Stomach (tissue), 9 donors: ENCODE results near the gene HNF1B. TPM values are rescaled to one million over a fixed set of nuclear protein-coding genes. Genes with fewer than 3 reads are reported as not detected.
A peak's percentile ranks its signal among the peaks of the same experiment; 100 is the strongest.

Source experiments
- DNase-seq, 2 donors: peaks; one replicate each; pipeline versions ENCODE4 v3.0.0 to v3.0.0-alpha.2; 2013 to 2019
- H3K27ac ChIP-seq, 5 donors: fragments of 200-600 bp in 4 of 5; sonication (generic) in 4 of 5; one replicate each; pipeline ENCODE4 v1.5.1; 2013 to 2019; ENCODE audit warnings: mild to moderate bottlenecking in 1 of 5, moderate library complexity in 1 of 5
- H3K27me3 ChIP-seq, 3 donors: fragments of 200-600 bp; sonication (generic); one replicate each; pipeline ENCODE4 v1.5.1; 2017 to 2019; ENCODE audit warnings: mixed run types in 1 of 3
- H3K36me3 ChIP-seq, 4 donors: fragments of 200-600 bp; sonication (generic); 1 replicate in 3 of 4; 2 replicates in 1 of 4; pipeline ENCODE4 v1.5.1; 2016 to 2019
- H3K4me1 ChIP-seq, 4 donors: fragments of 200-600 bp; sonication (generic); one replicate each; pipeline ENCODE4 v1.5.1; 2016 to 2019
- H3K4me3 ChIP-seq, 4 donors: fragments of 200-600 bp; sonication (generic) in 3 of 4; one replicate each; pipeline ENCODE4 v1.5.1; 2016 to 2019; ENCODE audit warnings: mild to moderate bottlenecking in 1 of 4
- H3K9me3 ChIP-seq, 4 donors: fragments of 200-600 bp; sonication (generic); one replicate each; pipeline ENCODE4 v1.5.1; 2016 to 2019
- EP300 ChIP-seq: sonication (generic); formaldehyde crosslinking; IDR thresholded peaks from one replicate; pipeline ENCODE4 v1.6.1; 2017; ENCODE audit warnings: antibody characterized with exemption
- POLR2A ChIP-seq, 4 donors: fragments of 450-650 bp; IDR thresholded peaks; one replicate each; pipeline ENCODE4 v1.6.1; 2016; ENCODE audit warnings: antibody characterized with exemption in 4 of 4, control low read depth in 2 of 4, mild to moderate bottlenecking in 1 of 4, moderate library complexity in 1 of 4
- POLR2AphosphoS5 ChIP-seq, 3 donors: sonication (generic); formaldehyde crosslinking; IDR thresholded peaks; one replicate each; pipeline ENCODE4 v1.6.1; 2016; ENCODE audit warnings: antibody characterized with exemption in 3 of 3
- WGBS, 5 donors: extraction: QIAGEN DNeasy Blood & Tissue Kit in 3 of 5; methylation state at CpG; one replicate each; pipeline versions ENCODE4 v1.1.5 to v1.1.7; 2013 to 2018; 5-methylcytosine and 5-hydroxymethylcytosine counted together
- intact Hi-C: fragments of 100-400 bp; cut with DNase I; formaldehyde crosslinking; loops from one replicate; pipeline ENCODE4 v1.15.1; 2023; ENCODE audit warnings: low total_unique reads
- polyA plus RNA-seq, 3 donors: library from polyadenylated mRNA; stranded (reverse); fragments of 200-250 nt; gene quantifications; one replicate each; pipeline ENCODE4 v1.2.3, GENCODE V29; 2013
- total RNA-seq, 5 donors: library from RNA; depleted of rRNA; stranded (reverse); fragments of >200 nt; gene quantifications; one replicate each; pipeline versions ENCODE4 v1.1.0 to v1.2.3, GENCODE V29; 2014 to 2016
- TF ChIP-seq, protein P1 (sequence below), 7 experiments: fragments of 450-650 bp in 4 of 7; fragments of 200-600 bp in 3 of 7; sonication (generic) in 3 of 7; IDR thresholded peaks; one replicate each; pipeline ENCODE4 v1.5.1; 2016 to 2019; ENCODE audit warnings: antibody characterized with exemption in 7 of 7, control low read depth in 2 of 7, mild to moderate bottlenecking in 1 of 7
- donor health status: healthy with polysubstance abuse.
- donor health status: Bipolar disorder and iron deficiency.
- donor health status: healthy.

Gene HNF1B
- total and polyA plus RNA-seq, 8 donors: 0.58 to 19.2 (median 7.0) TPM

DNA sequence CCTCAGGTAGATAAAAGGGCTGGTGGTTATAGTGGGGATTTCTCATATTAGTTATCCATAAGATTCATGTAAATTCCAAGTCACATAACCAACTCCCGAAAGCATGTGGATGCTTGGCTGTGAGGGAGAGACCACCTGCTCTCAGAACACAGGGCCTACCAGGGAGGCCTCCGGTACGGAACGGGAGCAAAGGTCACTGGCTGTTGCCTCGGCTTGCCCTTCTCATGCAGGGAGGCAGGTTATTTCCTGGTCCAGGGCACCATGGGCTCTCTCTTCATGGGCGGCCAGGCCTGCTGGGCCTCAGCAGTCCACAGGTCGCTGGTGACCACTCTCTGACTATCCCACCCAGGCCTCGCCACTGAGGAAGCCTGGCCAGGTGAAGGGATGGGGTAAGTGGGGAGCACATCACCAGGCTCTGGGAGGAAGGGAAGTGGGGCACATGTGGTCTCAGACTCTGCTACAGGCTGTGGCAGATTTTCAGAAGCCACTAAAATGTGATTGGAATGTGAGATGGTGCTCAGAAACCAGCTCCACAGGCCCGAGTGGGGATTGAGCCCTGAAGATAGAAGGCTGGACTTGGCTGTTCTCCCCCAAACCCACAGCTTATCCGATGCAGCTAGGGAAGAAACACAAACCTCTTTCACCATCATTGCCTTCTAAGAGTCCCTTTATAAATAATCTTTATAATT lies 45.4 kb downstream of the HNF1B start:
- Histone ChIP-seq H3K4me1 (peaks cover 0 to 10% (median 3%) of the 10 kb centered on the region in 4 donors), H3K27me3 (peaks cover 0 to 21% (median 0%) of the 10 kb centered on the region in 3 donors), H3K36me3 (peaks cover 0 to 36% (median 24%) of the 10 kb centered on the region in 4 donors), H3K4me3 (no peak overlapping the region), H3K9me3 (no peaks in the 10 kb centered on the region), H3K27ac (peak overlapping the region in 1 of 5 donors; percentile 20)
- no peak for DNase-seq
- intact Hi-C loops: no loop called here
- WGBS, 5 donors: 55 to 74% (median 65%) methylated on average over 10 of the region's 10 CpGs
- TF ChIP-seq, protein P1, sequence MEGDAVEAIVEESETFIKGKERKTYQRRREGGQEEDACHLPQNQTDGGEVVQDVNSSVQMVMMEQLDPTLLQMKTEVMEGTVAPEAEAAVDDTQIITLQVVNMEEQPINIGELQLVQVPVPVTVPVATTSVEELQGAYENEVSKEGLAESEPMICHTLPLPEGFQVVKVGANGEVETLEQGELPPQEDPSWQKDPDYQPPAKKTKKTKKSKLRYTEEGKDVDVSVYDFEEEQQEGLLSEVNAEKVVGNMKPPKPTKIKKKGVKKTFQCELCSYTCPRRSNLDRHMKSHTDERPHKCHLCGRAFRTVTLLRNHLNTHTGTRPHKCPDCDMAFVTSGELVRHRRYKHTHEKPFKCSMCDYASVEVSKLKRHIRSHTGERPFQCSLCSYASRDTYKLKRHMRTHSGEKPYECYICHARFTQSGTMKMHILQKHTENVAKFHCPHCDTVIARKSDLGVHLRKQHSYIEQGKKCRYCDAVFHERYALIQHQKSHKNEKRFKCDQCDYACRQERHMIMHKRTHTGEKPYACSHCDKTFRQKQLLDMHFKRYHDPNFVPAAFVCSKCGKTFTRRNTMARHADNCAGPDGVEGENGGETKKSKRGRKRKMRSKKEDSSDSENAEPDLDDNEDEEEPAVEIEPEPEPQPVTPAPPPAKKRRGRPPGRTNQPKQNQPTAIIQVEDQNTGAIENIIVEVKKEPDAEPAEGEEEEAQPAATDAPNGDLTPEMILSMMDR (IDR thresholded peaks at IDR 0.05): no peak
- TF ChIP-seq EP300: no peak
- no peak for TF ChIP-seq POLR2A (IDR thresholded peaks at IDR 0.05)
- no peak for TF ChIP-seq POLR2AphosphoS5 (IDR thresholded peaks at IDR 0.05)

DNA sequence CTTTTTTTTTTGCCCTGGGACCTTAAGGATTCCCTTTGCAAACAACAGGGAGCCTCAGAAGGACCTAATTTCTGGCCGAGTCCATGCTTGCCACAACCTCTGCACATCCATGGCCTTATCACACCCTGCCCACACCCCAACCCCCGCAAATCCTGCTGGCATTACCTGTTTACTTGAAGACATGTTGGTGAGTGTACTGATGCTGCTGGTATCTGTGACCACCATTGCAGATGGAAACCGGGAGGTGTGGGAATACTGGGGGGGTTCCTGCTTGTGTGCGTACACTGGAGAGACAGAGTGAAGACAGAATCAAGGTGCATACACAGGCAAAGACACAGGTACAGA lies 46.0 kb downstream of the HNF1B start:
- no peak overlapping the region for H3K4me3 ChIP-seq
- no peak for TF ChIP-seq POLR2AphosphoS5 (IDR thresholded peaks at IDR 0.05)
- no peak for TF ChIP-seq POLR2A (IDR thresholded peaks at IDR 0.05)
- TF ChIP-seq EP300: no peak
- TF ChIP-seq, protein P1 (IDR thresholded peaks at IDR 0.05): no peak
- no peak overlapping the region for H3K27ac ChIP-seq
- peaks cover 0 to 10% (median 3%) of the 10 kb centered on the region in 4 donors for H3K4me1 ChIP-seq
- H3K27me3 ChIP-seq: peaks cover 0 to 21% (median 0%) of the 10 kb centered on the region in 3 donors
- intact Hi-C loops: no loop called here
- WGBS, 5 donors: 86 to 91% (median 88%) methylated on average over 4 of the region's 4 CpGs
- no peak for DNase-seq
- peaks cover 0 to 36% (median 22%) of the 10 kb centered on the region in 4 donors for H3K36me3 ChIP-seq
- no peaks in the 10 kb centered on the region for H3K9me3 ChIP-seq

GRCh38 chr17:37698132-37698910 lies 46.5 kb downstream of the HNF1B start:
- intact Hi-C loops: no loop called here
- Histone ChIP-seq H3K9me3 (no peaks in the 10 kb centered on the region), H3K4me1 (peaks cover 0 to 10% (median 3%) of the 10 kb centered on the region in 4 donors), H3K27me3 (peaks cover 0 to 21% (median 0%) of the 10 kb centered on the region in 3 donors), H3K27ac (no peak overlapping the region), H3K36me3 (peaks cover 0 to 32% (median 21%) of the 10 kb centered on the region in 4 donors), H3K4me3 (no peak overlapping the region)
- WGBS, 5 donors: 77 to 86% (median 79%) methylated on average over 5 of the region's 5 CpGs
- DNase-seq: no peak
- no peak for TF ChIP-seq EP300
- no peak for TF ChIP-seq POLR2A (IDR thresholded peaks at IDR 0.05)
- TF ChIP-seq, protein P1 (IDR thresholded peaks at IDR 0.05): no peak
- TF ChIP-seq POLR2AphosphoS5 (IDR thresholded peaks at IDR 0.05): no peak

- H3K4me3 ChIP-seq: no peak overlapping the region
- H3K9me3 ChIP-seq: no peaks in the 10 kb centered on the region
- peaks cover 0 to 21% (median 0%) of the 10 kb centered on the region in 3 donors for H3K27me3 ChIP-seq
- TF ChIP-seq EP300 (no peak), POLR2A (IDR thresholded peaks at IDR 0.05) (no peak), POLR2AphosphoS5 (IDR thresholded peaks at IDR 0.05) (no peak)
- TF ChIP-seq, protein P1 (IDR thresholded peaks at IDR 0.05): no peak
- no peak for DNase-seq
- 59 to 71% (median 67%) methylated on average over 8 of the region's 8 CpGs for WGBS, 5 donors
- intact Hi-C loops: no loop called here
- H3K4me1 ChIP-seq: peaks cover 0 to 10% (median 3%) of the 10 kb centered on the region in 4 donors
- peaks cover 0 to 32% (median 21%) of the 10 kb centered on the region in 4 donors for H3K36me3 ChIP-seq
- H3K27ac ChIP-seq: no peak overlapping the region
Measured at GRCh38 chr17:37697381-37697780, 47.5 kb downstream of the HNF1B start.
